Measurements from ENCODE around the gene TMEM51.

DNA sequence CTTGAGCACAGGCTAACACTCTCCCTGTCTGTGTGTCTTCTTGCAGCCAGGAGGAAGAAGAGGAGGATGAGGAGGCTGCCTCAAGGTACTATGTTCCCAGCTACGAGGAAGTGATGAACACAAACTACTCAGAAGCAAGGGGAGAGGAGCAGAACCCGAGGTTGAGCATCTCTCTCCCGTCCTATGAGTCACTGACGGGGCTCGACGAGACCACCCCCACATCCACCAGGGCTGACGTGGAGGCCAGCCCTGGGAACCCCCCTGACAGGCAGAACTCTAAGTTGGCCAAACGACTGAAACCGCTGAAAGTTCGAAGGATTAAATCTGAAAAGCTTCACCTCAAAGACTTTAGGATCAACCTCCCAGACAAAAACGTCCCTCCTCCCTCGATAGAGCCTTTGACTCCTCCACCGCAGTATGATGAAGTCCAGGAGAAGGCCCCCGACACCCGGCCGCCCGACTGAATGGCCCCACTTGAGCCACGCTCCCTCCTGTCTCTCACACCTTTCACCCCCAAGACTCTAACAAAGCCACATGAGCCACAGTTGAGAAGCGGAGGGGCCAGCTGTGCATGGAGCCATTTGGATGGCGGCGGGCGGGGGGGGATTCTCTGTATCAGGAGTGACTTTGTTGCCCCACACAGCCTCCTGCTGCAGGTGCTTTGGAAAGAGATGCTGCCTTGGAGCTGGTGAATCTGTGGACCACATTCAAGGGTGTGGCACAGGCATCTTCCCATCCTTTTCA is 65.9 kb downstream of the TMEM51 start:
- TF ChIP-seq, protein P1, sequence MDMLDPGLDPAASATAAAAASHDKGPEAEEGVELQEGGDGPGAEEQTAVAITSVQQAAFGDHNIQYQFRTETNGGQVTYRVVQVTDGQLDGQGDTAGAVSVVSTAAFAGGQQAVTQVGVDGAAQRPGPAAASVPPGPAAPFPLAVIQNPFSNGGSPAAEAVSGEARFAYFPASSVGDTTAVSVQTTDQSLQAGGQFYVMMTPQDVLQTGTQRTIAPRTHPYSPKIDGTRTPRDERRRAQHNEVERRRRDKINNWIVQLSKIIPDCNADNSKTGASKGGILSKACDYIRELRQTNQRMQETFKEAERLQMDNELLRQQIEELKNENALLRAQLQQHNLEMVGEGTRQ (IDR thresholded peaks at IDR 0.05; ENCODE audit: borderline replicate concordance, low read depth, low read length) = no peak
- TF ChIP-seq POLR2AphosphoS5 (IDR thresholded peaks at IDR 0.05; ENCODE audit: low read length) (no peak), JUND (IDR thresholded peaks at IDR 0.05; ENCODE audit: low read depth, low read length) (no peak), TARDBP (IDR thresholded peaks at IDR 0.05; ENCODE audit: borderline replicate concordance) (no peak), POU2F2 (IDR thresholded peaks at IDR 0.05; ENCODE audit: borderline replicate concordance, low read depth, low read length) (no peak), CBX5 (IDR thresholded peaks at IDR 0.05; ENCODE audit: low read depth) (no peak), HDGF (IDR thresholded peaks at IDR 0.05) (no peak), MTA3 (IDR thresholded peaks at IDR 0.05; ENCODE audit: borderline replicate concordance, low read length) (no peak), FOS (IDR thresholded peaks at IDR 0.05; ENCODE audit: borderline replicate concordance, extremely low read depth, insufficient read length) (no peak), POLR2AphosphoS2 (IDR thresholded peaks at IDR 0.05; ENCODE audit: low read depth, low read length) (no peak)
- TF ChIP-seq, protein P2, sequence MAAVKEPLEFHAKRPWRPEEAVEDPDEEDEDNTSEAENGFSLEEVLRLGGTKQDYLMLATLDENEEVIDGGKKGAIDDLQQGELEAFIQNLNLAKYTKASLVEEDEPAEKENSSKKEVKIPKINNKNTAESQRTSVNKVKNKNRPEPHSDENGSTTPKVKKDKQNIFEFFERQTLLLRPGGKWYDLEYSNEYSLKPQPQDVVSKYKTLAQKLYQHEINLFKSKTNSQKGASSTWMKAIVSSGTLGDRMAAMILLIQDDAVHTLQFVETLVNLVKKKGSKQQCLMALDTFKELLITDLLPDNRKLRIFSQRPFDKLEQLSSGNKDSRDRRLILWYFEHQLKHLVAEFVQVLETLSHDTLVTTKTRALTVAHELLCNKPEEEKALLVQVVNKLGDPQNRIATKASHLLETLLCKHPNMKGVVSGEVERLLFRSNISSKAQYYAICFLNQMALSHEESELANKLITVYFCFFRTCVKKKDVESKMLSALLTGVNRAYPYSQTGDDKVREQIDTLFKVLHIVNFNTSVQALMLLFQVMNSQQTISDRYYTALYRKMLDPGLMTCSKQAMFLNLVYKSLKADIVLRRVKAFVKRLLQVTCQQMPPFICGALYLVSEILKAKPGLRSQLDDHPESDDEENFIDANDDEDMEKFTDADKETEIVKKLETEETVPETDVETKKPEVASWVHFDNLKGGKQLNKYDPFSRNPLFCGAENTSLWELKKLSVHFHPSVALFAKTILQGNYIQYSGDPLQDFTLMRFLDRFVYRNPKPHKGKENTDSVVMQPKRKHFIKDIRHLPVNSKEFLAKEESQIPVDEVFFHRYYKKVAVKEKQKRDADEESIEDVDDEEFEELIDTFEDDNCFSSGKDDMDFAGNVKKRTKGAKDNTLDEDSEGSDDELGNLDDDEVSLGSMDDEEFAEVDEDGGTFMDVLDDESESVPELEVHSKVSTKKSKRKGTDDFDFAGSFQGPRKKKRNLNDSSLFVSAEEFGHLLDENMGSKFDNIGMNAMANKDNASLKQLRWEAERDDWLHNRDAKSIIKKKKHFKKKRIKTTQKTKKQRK (IDR thresholded peaks at IDR 0.05; ENCODE audit: low read depth, low read length) = no peak
- TF ChIP-seq, protein P3, sequence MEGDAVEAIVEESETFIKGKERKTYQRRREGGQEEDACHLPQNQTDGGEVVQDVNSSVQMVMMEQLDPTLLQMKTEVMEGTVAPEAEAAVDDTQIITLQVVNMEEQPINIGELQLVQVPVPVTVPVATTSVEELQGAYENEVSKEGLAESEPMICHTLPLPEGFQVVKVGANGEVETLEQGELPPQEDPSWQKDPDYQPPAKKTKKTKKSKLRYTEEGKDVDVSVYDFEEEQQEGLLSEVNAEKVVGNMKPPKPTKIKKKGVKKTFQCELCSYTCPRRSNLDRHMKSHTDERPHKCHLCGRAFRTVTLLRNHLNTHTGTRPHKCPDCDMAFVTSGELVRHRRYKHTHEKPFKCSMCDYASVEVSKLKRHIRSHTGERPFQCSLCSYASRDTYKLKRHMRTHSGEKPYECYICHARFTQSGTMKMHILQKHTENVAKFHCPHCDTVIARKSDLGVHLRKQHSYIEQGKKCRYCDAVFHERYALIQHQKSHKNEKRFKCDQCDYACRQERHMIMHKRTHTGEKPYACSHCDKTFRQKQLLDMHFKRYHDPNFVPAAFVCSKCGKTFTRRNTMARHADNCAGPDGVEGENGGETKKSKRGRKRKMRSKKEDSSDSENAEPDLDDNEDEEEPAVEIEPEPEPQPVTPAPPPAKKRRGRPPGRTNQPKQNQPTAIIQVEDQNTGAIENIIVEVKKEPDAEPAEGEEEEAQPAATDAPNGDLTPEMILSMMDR (IDR thresholded peaks at IDR 0.05 in 2 of 3, conservative IDR thresholded peaks at IDR 0.05 in 1 of 3; ENCODE audit: control insufficient read depth in 2 of 3, extremely low read depth in 1 of 3, insufficient read depth in 1 of 3, low read depth in 3 of 3, low read length in 3 of 3) = no peak
- TF ChIP-seq, protein P4, sequence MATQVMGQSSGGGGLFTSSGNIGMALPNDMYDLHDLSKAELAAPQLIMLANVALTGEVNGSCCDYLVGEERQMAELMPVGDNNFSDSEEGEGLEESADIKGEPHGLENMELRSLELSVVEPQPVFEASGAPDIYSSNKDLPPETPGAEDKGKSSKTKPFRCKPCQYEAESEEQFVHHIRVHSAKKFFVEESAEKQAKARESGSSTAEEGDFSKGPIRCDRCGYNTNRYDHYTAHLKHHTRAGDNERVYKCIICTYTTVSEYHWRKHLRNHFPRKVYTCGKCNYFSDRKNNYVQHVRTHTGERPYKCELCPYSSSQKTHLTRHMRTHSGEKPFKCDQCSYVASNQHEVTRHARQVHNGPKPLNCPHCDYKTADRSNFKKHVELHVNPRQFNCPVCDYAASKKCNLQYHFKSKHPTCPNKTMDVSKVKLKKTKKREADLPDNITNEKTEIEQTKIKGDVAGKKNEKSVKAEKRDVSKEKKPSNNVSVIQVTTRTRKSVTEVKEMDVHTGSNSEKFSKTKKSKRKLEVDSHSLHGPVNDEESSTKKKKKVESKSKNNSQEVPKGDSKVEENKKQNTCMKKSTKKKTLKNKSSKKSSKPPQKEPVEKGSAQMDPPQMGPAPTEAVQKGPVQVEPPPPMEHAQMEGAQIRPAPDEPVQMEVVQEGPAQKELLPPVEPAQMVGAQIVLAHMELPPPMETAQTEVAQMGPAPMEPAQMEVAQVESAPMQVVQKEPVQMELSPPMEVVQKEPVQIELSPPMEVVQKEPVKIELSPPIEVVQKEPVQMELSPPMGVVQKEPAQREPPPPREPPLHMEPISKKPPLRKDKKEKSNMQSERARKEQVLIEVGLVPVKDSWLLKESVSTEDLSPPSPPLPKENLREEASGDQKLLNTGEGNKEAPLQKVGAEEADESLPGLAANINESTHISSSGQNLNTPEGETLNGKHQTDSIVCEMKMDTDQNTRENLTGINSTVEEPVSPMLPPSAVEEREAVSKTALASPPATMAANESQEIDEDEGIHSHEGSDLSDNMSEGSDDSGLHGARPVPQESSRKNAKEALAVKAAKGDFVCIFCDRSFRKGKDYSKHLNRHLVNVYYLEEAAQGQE (IDR thresholded peaks at IDR 0.05; ENCODE audit: low read depth, low read length) = no peak

All from GM12878 (cell line).